Colon (tissue), 2 donors: ENCODE data around the gene ORC6.

Experiments
- FAIRE-seq: peaks from 2 replicates; lab custom pipeline; 2012; peaks lifted over from hg19 to GRCh38; lab: Jason Lieb, UNC
- donor health status: control.
- donor health status: control.

ORC6 gene

GRCh38 chr16:46731691-46732555, 42.5 kb downstream of the ORC6 start:
- no peak for FAIRE-seq

DNA sequence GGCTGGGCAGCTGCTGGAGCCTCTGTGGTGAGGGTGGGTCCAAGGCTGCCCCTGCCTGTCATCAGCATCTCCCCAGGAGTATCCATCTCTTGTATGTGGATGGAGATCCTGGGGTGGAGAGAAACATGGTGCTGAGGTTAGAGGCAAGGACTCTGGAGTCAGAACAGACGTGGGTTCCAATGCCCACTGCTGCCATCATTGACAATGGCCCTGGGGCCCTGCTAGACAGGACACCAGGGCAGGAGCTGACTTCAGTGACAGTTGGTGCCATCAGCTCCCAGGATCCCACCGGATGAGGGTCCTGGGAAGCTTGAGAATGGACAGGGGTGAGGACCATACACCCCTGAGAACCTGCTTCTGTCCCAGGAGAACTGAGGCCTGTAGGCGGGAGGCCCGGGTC, 43.1 kb downstream of the ORC6 start:
- FAIRE-seq, result no peak

DNA sequence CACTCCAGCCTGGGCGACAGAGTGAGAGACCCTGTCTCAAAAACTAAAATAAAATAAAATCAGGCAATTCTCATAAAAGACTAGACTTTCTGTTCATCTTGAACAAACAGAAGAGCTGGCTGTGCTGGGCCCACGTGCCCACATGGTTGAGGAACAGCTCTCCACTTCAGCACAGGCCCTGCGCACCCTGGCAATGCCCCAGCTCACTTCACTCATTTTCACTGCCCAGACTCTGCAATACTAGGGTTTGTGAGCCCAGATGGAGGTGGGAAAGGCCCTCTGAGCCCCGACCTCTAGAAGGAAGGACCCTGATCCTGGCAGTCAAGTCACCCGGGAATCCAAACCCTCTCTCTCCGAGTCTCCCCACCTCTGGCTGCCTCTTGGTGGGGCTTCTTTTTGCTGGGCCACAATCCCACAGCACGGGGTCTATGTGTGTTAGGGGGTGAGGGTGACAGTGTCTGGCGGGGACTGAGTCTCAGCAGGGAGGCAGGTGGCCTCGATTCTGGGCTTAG, 43.9 kb downstream of the ORC6 start:
- FAIRE-seq, result no peak

DNA sequence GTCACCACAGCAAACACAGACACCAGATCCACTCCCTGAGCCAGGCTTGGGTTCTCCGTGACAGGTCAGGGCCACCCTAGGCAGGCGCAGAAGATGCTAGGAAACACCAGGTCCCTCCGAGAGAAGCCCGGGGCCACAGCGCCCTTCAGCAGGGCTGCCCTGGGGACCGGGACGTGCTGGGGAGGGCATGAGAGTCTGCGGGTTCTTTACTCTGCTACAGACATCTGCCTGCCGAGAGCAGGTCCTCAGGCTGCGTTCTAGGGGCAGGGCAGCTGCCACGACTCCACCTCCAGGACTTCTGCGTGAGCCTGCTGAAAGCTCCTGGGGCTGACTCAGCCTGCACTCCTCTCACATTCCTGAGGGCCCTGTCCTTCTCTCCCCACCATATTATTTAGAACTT, 47.2 kb downstream of the ORC6 start:
- FAIRE-seq, result no peak

DNA sequence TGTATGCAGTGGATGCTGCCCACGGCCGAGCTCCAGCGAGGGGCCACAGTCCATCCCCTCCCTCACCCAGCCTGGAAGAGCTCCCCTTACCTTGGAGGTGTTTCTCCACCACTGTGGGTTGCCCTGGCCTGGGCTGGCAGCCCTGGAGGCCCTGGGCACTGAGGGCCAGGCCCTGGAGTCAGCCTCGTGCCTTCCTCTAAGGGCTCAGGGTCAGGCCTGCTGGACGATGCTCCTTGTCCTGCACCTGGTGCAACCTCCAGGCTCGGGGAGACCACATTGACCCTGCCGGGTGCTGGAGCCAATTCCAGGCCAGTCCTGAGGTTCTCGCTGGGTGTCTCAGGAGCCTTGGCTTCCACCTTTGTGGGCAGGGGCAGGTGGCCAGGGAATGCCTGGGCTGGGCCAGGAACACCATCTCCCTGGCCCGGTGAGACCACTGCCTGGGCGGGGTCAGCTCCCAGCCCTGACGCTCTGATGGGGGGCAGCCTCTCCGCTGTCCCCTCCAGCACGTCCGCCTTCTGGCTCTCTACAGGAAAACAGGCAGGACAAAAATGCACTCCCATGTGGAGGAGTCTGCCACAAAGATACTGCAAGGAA, 48.3 kb downstream of the ORC6 start:
- no peak for FAIRE-seq

GRCh38 chr16:46739934-46740333, 50.5 kb downstream of the ORC6 start:
- FAIRE-seq, result no peak

- no peak for FAIRE-seq
Observed at GRCh38 chr16:46743232-46743719, 53.8 kb downstream of the ORC6 start.

DNA sequence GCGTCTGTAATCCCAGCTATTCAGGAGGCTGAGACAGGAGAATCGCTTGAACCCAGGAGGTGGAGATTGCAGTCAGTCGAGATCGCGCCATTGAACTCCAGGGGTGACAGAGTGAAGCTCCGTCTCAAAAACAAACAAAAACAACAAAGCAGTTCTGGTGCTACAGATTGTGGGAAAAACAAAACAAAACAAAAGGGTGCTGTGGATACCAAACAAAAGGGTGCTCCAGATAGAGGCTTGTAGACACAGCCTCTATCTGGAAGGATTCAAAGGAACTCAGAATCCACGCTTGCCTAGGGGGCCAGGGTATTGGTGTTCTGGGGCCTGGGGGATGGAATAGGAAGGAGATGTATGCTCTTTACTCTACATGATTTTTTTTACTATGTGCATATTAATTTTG, 56.2 kb downstream of the ORC6 start:
- FAIRE-seq, result no peak

DNA sequence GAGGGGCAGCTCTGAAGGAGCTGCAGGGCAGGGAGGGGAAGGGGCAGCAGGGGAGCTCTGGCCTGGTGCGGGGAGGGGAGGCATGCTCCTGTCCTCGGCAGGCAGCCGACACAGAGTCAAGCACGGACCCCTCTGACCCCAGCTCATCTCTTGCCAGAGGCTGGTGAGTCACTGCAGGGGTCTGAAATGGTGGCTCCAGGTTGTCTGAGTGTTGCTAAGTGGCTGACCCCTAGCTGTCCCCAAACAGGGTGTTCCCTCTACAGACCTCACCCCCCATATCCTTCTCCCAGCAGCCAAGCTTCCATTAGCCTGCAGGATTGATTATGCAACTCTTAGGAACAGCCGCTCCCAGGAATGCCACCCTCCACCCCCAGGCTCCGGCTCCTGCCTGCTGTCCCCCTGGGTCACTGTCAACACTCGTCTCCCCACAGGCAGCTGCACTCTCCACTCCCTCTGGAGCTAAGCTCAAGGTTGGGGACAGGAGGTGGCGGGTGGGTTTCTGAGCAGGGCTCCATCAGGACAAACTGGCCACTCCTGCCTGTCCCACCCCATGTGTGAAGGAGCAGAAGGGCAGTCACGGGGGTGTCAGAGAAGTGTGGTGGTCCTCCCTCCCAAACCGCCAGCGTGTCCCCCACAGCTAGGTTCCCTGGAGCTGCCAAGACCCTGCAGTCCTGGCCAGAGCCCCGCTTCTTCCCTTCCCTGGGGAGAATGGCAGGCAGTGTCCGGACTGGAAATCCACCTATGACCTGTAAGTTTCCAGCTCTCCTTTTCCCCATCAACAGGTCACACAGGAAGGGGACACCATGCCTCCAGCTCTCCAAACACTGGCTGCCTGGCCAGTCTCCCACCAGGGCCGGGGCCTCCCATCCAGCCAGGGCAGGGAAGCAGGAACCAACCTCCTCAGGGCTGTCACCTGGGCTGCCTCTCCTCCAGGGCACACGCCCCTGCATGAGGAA, 57.6 kb downstream of the ORC6 start:
- FAIRE-seq, result no peak
